MM.1S (cell line): ENCODE data around the gene B4GALNT3.

ENCODE experiments used
- EZH2phosphoT487 ChIP-seq: fragments of 300-600 bp; sonication (generic); IDR thresholded peaks from 2 replicates; pipeline ENCODE4 v1.6.1; 2018; ENCODE audit warnings: antibody characterized with exemption, low read length
- TF ChIP-seq, protein P1 (sequence below): fragments of 300-600 bp; sonication (generic); IDR thresholded peaks from 2 replicates; pipeline ENCODE4 v1.5.1; 2016; ENCODE audit warnings: antibody characterized with exemption, low read length, mixed read lengths

- TF ChIP-seq, protein P1, sequence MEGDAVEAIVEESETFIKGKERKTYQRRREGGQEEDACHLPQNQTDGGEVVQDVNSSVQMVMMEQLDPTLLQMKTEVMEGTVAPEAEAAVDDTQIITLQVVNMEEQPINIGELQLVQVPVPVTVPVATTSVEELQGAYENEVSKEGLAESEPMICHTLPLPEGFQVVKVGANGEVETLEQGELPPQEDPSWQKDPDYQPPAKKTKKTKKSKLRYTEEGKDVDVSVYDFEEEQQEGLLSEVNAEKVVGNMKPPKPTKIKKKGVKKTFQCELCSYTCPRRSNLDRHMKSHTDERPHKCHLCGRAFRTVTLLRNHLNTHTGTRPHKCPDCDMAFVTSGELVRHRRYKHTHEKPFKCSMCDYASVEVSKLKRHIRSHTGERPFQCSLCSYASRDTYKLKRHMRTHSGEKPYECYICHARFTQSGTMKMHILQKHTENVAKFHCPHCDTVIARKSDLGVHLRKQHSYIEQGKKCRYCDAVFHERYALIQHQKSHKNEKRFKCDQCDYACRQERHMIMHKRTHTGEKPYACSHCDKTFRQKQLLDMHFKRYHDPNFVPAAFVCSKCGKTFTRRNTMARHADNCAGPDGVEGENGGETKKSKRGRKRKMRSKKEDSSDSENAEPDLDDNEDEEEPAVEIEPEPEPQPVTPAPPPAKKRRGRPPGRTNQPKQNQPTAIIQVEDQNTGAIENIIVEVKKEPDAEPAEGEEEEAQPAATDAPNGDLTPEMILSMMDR, result no peak
- no peak for TF ChIP-seq EZH2phosphoT487
These were observed 35.7 kb downstream of the B4GALNT3 start for GRCh38 chr12:495466-495865.
